Activated CD8-positive, alpha-beta memory T cell treated with anti-CD3 and anti-CD28 coated beads for 48 hours (primary cell): Measurements from ENCODE around the gene KLK11.

Experiments
- DNase-seq, 3 experiments: peaks; one replicate each; pipeline ENCODE4 v3.0.0-alpha.2; 2020; ENCODE audit warnings: low read depth in 2 of 3, low spot score in 2 of 3

The KLK11 gene

DNA sequence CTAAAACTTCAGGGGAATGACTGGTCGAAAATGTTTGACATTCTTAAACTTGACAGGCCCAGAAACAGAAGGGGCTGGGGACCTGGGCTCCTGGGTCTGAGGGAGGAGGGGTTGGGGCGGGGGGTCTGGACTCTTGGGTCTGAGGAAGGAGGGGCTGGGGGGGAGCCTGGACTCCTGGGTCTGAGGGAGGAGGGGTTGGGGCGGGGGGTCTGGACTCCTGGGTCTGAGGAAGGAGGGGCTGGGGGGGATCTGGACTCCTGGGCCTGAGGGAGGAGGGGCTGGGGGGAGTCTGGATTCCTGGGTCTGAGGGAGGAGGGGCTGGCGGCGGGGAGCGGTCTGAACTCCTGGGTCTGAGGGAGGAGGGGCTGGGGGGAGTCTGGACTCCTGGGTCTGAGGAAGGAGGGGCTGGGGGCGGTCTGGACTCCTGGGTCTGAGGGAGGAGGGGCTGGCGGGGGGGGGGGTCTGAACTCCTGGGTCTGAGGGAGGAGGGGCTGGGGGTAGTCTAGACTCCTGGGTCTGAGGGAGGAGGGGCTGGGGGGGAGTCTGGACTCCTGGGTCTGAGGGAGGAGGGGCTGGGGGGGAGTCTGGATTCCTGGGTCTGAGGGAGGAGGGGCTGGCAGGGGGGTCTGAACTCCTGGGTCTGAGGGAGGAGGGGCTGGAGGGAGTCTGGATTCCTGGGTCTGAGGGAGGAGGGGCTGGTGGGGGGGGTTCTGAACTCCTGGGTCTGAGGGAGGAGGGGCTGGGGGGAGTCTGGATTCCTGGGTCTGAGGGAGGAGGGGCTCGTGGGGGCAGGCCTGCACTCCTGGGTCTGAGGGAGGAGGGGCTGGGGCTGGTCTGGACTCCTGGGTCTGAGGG is 51.5 kb downstream of the KLK11 start:
- DNase-seq: no peak

- no peak for DNase-seq
Measured at GRCh38 chr19:50972795-50973376, 53.5 kb downstream of the KLK11 start.
